Upper lobe of left lung (tissue), 6 donors: ENCODE data around the gene TNFAIP2. TPM values are rescaled to one million over a fixed set of nuclear protein-coding genes. Genes with fewer than 3 reads are reported as not detected.

Source experiments
- ATAC-seq, 2 donors: fragments of 200-7000 bp; cut with Tn5 transposase; one replicate each; pipeline ENCODE4 v1.9.1; 2022; ENCODE audit warnings: mild to moderate bottlenecking in 2 of 2, moderate library complexity in 2 of 2; ENCODE audit not compliant: low FRiP score in 2 of 2
- DNase-seq, 2 donors: peaks; one replicate each; pipeline ENCODE4 v3.0.0-alpha.2; 2019 to 2020
- H3K27ac ChIP-seq, 4 donors: fragments of 200-600 bp; sonication (generic); one replicate each; pipeline ENCODE4 v1.5.1; 2016 to 2019
- H3K27me3 ChIP-seq, 4 donors: fragments of 200-600 bp; sonication (generic); one replicate each; pipeline ENCODE4 v1.5.1; 2017 to 2019
- H3K36me3 ChIP-seq, 4 donors: fragments of 200-600 bp; sonication (generic); one replicate each; pipeline ENCODE4 v1.5.1; 2016 to 2019
- H3K4me1 ChIP-seq, 4 donors: fragments of 200-600 bp; sonication (generic); one replicate each; pipeline ENCODE4 v1.5.1; 2018 to 2019
- H3K4me3 ChIP-seq, 4 donors: fragments of 200-600 bp; sonication (generic); one replicate each; pipeline ENCODE4 v1.5.1; 2017 to 2019; ENCODE audit warnings: mild to moderate bottlenecking in 2 of 4, moderate library complexity in 1 of 4
- H3K9me3 ChIP-seq, 4 donors: fragments of 200-600 bp; sonication (generic); one replicate each; pipeline ENCODE4 v1.5.1; 2018 to 2019
- CTCF ChIP-seq, 6 experiments: fragments of 450-650 bp in 4 of 6; fragments of 200-600 bp in 2 of 6; sonication (generic) in 2 of 6; IDR thresholded peaks; one replicate each; pipeline ENCODE4 v1.5.1; 2016 to 2019; ENCODE audit warnings: antibody characterized with exemption in 6 of 6
- EP300 ChIP-seq, 4 donors: sonication (generic); formaldehyde crosslinking; IDR thresholded peaks; one replicate each; pipeline ENCODE4 v1.5.1; 2017; ENCODE audit warnings: antibody characterized with exemption in 4 of 4, control low read depth in 2 of 4
- POLR2A ChIP-seq, 4 donors: fragments of 450-650 bp; IDR thresholded peaks; one replicate each; pipeline ENCODE4 v1.5.1; 2016 to 2017; ENCODE audit warnings: antibody characterized with exemption in 4 of 4, mild to moderate bottlenecking in 2 of 4
- POLR2AphosphoS5 ChIP-seq, 2 donors: sonication (generic); formaldehyde crosslinking; IDR thresholded peaks; one replicate each; pipeline ENCODE4 v1.5.1; 2017; ENCODE audit warnings: antibody characterized with exemption in 2 of 2
- WGBS, 2 donors: methylation state at CpG; one replicate each; pipeline ENCODE4 v1.1.5; 2017 to 2018; 5-methylcytosine and 5-hydroxymethylcytosine counted together
- total RNA-seq, 6 donors: library from RNA; depleted of rRNA in 4 of 6; stranded (reverse); fragments of >200 nt in 4 of 6; gene quantifications; one replicate each; pipeline versions ENCODE4 v1.1.0 to v1.2.1, GENCODE V29; 2016 to 2021
- donor health status: DM: no; HTN: no; CAD: no; lungs with moderate emphysema.
- donor health status: DM: no; HTN: yes; CAD: no; lungs with severe emphysema.

The TNFAIP2 gene
- total RNA-seq, 6 donors from 2014 or later = 51.2 to 542 (median 229) TPM

- Histone ChIP-seq H3K27me3 (peaks cover 0 to 14% (median 11%) of the 10 kb centered on the region in 4 donors), H3K27ac (peak overlapping the region in 3 of 4 donors; percentile 7 to 42 (median 7)), H3K4me1 (peaks cover 36 to 60% (median 56%) of the 10 kb centered on the region in 4 donors), H3K36me3 (no peaks in the 10 kb centered on the region), H3K4me3 (no peak overlapping the region), H3K9me3 (no peaks in the 10 kb centered on the region)
- ATAC-seq (no peak), DNase-seq (peak in 1 of 2 donors; percentile 70)
- 86% methylated on average over 11 to 21 of the region's 28 CpGs for WGBS, 2 donors
- no peak for TF ChIP-seq POLR2A (IDR thresholded peaks at IDR 0.05)
- TF ChIP-seq POLR2AphosphoS5 (IDR thresholded peaks at IDR 0.05) = no peak
- TF ChIP-seq CTCF (IDR thresholded peaks at IDR 0.05) = no peak
- TF ChIP-seq EP300 (IDR thresholded peaks at IDR 0.05) = no peak
These were observed 15.1 kb upstream of the TNFAIP2 start for GRCh38 chr14:103107941-103108748.

GRCh38 chr14:103108749-103109207, 14.5 kb upstream of the TNFAIP2 start:
- Histone ChIP-seq H3K36me3 (no peaks in the 10 kb centered on the region), H3K27ac (peak overlapping the region in 3 of 4 donors; percentile 7 to 42 (median 7)), H3K4me3 (no peak overlapping the region), H3K27me3 (peaks cover 0 to 11% (median 7%) of the 10 kb centered on the region in 4 donors), H3K9me3 (no peaks in the 10 kb centered on the region), H3K4me1 (peaks cover 30 to 55% (median 50%) of the 10 kb centered on the region in 4 donors)
- DNase-seq = no peak
- 33 to 39% methylated on average over 6 to 8 of the region's 9 CpGs for WGBS, 2 donors
- ATAC-seq = no peak
- TF ChIP-seq EP300 (IDR thresholded peaks at IDR 0.05) (no peak), POLR2A (IDR thresholded peaks at IDR 0.05) (no peak), CTCF (IDR thresholded peaks at IDR 0.05) (no peak), POLR2AphosphoS5 (IDR thresholded peaks at IDR 0.05) (no peak)

GRCh38 chr14:103109535-103110441, 13.5 kb upstream of the TNFAIP2 start:
- TF ChIP-seq POLR2A (IDR thresholded peaks at IDR 0.05) (no peak), POLR2AphosphoS5 (IDR thresholded peaks at IDR 0.05) (peak in 1 of 2 donors; percentile 23)
- ATAC-seq (peak in 1 of 2 donors; percentile 67), DNase-seq (peak in 1 of 2 donors; percentile 88)
- Histone ChIP-seq H3K9me3 (no peaks in the 10 kb centered on the region), H3K4me1 (peaks cover 20 to 49% (median 43%) of the 10 kb centered on the region in 4 donors), H3K27ac (peak overlapping the region; percentile 32 to 77 (median 60)), H3K27me3 (peaks cover 0 to 2% (median under 1%) of the 10 kb centered on the region in 4 donors), H3K36me3 (no peaks in the 10 kb centered on the region), H3K4me3 (no peak overlapping the region)
- WGBS, 2 donors = 41 to 65% methylated on average over 9 to 21 of the region's 32 CpGs

- WGBS, 2 donors = 32 to 71% methylated on average over 5 to 14 of the region's 14 CpGs
These were observed 12.5 kb upstream of the TNFAIP2 start for GRCh38 chr14:103110681-103111231.

More at GRCh38 chr14:103110681-103111231, 12.5 kb upstream of the TNFAIP2 start:
- no peaks in the 10 kb centered on the region for H3K27me3 ChIP-seq
- H3K27ac ChIP-seq = peak overlapping the region in 3 of 4 donors; percentile 35 to 77 (median 69)
- peak in 1 of 2 donors; percentile 71 for DNase-seq
- peak in 1 of 2 donors; percentile 9 for ATAC-seq
- TF ChIP-seq POLR2A (IDR thresholded peaks at IDR 0.05) (no peak), CTCF (IDR thresholded peaks at IDR 0.05) (no peak), EP300 (IDR thresholded peaks at IDR 0.05) (no peak), POLR2AphosphoS5 (IDR thresholded peaks at IDR 0.05) (no peak)
- no peak overlapping the region for H3K4me3 ChIP-seq
- H3K9me3 ChIP-seq = no peaks in the 10 kb centered on the region
- H3K36me3 ChIP-seq = no peaks in the 10 kb centered on the region
- peaks cover 15 to 47% (median 44%) of the 10 kb centered on the region in 4 donors for H3K4me1 ChIP-seq
